ENCODE results near the gene SLC27A5.

DNA sequence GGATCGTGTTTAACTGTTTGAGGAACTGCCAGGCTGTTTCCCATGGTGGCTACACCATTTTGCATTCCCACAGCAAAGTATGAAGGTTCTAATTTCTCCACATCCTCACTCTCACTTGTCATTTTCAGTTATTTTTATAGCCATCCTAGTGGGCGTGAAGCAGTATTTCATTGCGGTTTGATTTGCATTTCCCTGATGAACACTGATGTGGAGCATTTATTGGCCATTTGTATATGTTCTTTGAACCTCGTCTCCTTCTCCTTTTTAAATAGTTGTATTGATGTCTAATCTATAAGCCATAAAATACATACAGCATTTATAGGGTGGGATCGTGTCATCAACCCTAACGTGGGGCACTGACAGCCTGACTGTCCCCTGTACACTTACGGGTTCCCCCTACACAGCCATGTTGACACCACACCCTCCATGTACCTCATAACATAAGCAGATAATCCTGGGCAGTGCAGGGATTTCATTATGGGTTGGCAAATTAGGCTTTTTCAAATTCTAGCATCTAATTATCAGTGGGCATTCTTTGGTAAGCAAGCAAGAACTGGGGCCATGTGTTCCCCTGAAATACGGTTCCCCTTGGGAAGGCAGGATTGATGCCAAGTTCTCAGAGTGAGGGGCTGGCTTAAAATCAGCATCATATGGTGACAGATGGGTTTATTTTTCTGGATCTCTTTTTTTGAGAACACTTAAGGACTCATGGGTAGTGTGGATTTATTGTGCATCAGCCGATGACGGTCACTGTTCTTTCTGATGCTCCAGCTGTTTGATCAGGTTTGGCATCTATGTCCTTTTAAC, 19.4 kb upstream of the SLC27A5 start:
- no peak for TF ChIP-seq CREB1 (CRISPR knock-in tag; IDR thresholded peaks at IDR 0.05; ENCODE audit: low read depth)
- TF ChIP-seq, protein P1, sequence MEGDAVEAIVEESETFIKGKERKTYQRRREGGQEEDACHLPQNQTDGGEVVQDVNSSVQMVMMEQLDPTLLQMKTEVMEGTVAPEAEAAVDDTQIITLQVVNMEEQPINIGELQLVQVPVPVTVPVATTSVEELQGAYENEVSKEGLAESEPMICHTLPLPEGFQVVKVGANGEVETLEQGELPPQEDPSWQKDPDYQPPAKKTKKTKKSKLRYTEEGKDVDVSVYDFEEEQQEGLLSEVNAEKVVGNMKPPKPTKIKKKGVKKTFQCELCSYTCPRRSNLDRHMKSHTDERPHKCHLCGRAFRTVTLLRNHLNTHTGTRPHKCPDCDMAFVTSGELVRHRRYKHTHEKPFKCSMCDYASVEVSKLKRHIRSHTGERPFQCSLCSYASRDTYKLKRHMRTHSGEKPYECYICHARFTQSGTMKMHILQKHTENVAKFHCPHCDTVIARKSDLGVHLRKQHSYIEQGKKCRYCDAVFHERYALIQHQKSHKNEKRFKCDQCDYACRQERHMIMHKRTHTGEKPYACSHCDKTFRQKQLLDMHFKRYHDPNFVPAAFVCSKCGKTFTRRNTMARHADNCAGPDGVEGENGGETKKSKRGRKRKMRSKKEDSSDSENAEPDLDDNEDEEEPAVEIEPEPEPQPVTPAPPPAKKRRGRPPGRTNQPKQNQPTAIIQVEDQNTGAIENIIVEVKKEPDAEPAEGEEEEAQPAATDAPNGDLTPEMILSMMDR (conservative IDR thresholded peaks at IDR 0.05; ENCODE audit: low read depth in 2 of 2), result no peak

Measured in GM23338 (cell line).